ENCODE results near the gene TBC1D16.

DNA sequence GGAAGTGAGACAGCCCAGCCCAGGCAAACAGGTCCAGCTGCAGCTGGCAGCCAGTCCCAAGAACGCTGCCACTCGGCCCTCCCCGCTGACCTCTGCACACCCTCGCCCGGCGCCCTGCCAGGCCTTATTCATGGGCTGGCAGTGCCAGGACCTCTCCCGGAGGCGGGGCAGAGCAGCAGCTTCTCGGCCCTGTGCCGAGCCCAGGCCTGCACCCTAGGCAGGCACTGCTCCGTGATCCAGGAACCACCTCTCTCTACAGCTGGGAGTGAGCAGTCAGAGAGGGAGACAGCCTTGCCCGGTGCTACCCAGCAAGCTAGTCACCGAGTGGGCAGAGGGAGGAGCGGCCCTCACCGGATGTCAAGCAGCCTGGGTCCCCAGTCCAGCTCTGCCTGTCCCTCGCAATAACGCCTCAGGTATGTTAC is 116.5 kb downstream of the TBC1D16 start:
- TF ChIP-seq, protein P1, sequence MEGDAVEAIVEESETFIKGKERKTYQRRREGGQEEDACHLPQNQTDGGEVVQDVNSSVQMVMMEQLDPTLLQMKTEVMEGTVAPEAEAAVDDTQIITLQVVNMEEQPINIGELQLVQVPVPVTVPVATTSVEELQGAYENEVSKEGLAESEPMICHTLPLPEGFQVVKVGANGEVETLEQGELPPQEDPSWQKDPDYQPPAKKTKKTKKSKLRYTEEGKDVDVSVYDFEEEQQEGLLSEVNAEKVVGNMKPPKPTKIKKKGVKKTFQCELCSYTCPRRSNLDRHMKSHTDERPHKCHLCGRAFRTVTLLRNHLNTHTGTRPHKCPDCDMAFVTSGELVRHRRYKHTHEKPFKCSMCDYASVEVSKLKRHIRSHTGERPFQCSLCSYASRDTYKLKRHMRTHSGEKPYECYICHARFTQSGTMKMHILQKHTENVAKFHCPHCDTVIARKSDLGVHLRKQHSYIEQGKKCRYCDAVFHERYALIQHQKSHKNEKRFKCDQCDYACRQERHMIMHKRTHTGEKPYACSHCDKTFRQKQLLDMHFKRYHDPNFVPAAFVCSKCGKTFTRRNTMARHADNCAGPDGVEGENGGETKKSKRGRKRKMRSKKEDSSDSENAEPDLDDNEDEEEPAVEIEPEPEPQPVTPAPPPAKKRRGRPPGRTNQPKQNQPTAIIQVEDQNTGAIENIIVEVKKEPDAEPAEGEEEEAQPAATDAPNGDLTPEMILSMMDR (IDR thresholded peaks at IDR 0.05) = no peak
- TF ChIP-seq POLR2A (IDR thresholded peaks at IDR 0.05) = no peak
